ENCODE measurements around the gene RNF223. TPM values are rescaled to one million over a fixed set of nuclear protein-coding genes. Genes with fewer than 3 reads are reported as not detected.

Gene RNF223
- total RNA-seq, 1 donor from 2014 or later, result not detected

- H3K4me1 Mint-ChIP-seq, result no peaks in the 10 kb centered on the region
- H3K9me3 Mint-ChIP-seq, result no peaks in the 10 kb centered on the region
- peak overlapping the region; percentile 38 for H3K4me2 ChIP-seq
- H3K36me3 Mint-ChIP-seq, result peaks cover under 1% of the 10 kb centered on the region
- no peak for DNase-seq (ENCODE audit: low spot score)
- no peak overlapping the region for H3K4me3 ChIP-seq
- TF ChIP-seq EZH2 (IDR thresholded peaks at IDR 0.05), result no peak
- no peak for TF ChIP-seq EZH2phosphoT487 (IDR thresholded peaks at IDR 0.05)
- TF ChIP-seq CTCF (IDR thresholded peaks at IDR 0.05), result no peak
- no peak overlapping the region for H3K27ac ChIP-seq
- H3K4me3 Mint-ChIP-seq, result no peak overlapping the region
- no peaks in the 10 kb centered on the region for H3K36me3 ChIP-seq
- H3K27me3 ChIP-seq, result peaks cover 12% of the 10 kb centered on the region
- H3K79me2 ChIP-seq (ENCODE audit: low read depth), result no peaks in the 10 kb centered on the region
- H4K20me1 ChIP-seq (ENCODE audit: low read depth), result no peaks in the 10 kb centered on the region
- no peak overlapping the region for H3K9ac ChIP-seq
- H3K27me3 Mint-ChIP-seq (ENCODE audit: insufficient read depth, low read depth), result peaks cover 5% of the 10 kb centered on the region
- H2AFZ ChIP-seq (replicated peaks), result no peak overlapping the region
- H3K4me1 ChIP-seq, result peaks cover 7% of the 10 kb centered on the region
- H3K9me3 ChIP-seq (ENCODE audit: low read depth), result no peaks in the 10 kb centered on the region
- peaks cover 10% of the 10 kb centered on the region for H3F3A ChIP-seq (ENCODE audit: low read depth)
- H3K27ac Mint-ChIP-seq, result no peak overlapping the region
Observed at GRCh38 chr1:1081311-1082238, 7.5 kb upstream of the RNF223 start.

DNA sequence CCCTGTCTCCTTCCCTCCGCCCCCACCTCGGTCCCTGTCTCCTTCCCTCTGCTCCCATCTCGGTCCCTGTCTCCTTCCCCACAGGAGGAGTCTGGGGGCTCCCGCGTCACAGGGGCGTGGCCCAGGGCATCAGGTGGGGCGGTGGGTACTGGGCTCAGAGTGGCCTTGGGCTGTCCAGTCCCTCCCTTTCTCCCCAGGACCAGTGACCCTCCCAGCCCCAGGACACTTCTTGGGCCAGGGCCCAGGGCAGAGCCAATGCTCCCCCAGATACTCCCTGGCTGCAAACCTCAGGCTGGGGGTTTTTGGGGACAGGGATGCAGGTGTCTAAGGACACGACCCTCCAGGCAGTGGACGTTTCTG lies 6.8 kb upstream of the RNF223 start:
- no peak for TF ChIP-seq EZH2 (IDR thresholded peaks at IDR 0.05)
- no peak for TF ChIP-seq EZH2phosphoT487 (IDR thresholded peaks at IDR 0.05)
- no peak for TF ChIP-seq CTCF (IDR thresholded peaks at IDR 0.05)
- H3K36me3 ChIP-seq, result no peaks in the 10 kb centered on the region
- H3K27me3 ChIP-seq, result peaks cover 13% of the 10 kb centered on the region
- H3K4me1 ChIP-seq, result peaks cover 7% of the 10 kb centered on the region
- no peak overlapping the region for H3K9ac ChIP-seq
- no peaks in the 10 kb centered on the region for H3K4me1 Mint-ChIP-seq
- H3K79me2 ChIP-seq (ENCODE audit: low read depth), result no peaks in the 10 kb centered on the region
- H4K20me1 ChIP-seq (ENCODE audit: low read depth), result no peaks in the 10 kb centered on the region
- no peak overlapping the region for H3K4me3 ChIP-seq
- H3K9me3 Mint-ChIP-seq, result no peaks in the 10 kb centered on the region
- H3K36me3 Mint-ChIP-seq, result no peaks in the 10 kb centered on the region
- no peaks in the 10 kb centered on the region for H3K9me3 ChIP-seq (ENCODE audit: low read depth)
- no peak overlapping the region for H3K4me3 Mint-ChIP-seq
- no peak overlapping the region for H3K27ac Mint-ChIP-seq
- no peak overlapping the region for H2AFZ ChIP-seq (replicated peaks)
- no peak for DNase-seq (ENCODE audit: low spot score)
- H3K4me2 ChIP-seq, result peak overlapping the region; percentile 38
- H3F3A ChIP-seq (ENCODE audit: low read depth), result peaks cover 10% of the 10 kb centered on the region
- H3K27ac ChIP-seq, result no peak overlapping the region
- H3K27me3 Mint-ChIP-seq (ENCODE audit: insufficient read depth, low read depth), result peaks cover 5% of the 10 kb centered on the region

- Histone ChIP-seq H2AFZ (replicated peaks) (no peak overlapping the region), H3K27ac (no peak overlapping the region), H3F3A (ENCODE audit: low read depth) (peaks cover 10% of the 10 kb centered on the region), H3K36me3 (no peaks in the 10 kb centered on the region), H3K9me3 (ENCODE audit: low read depth) (no peaks in the 10 kb centered on the region), H3K79me2 (ENCODE audit: low read depth) (no peaks in the 10 kb centered on the region), H3K9ac (no peak overlapping the region), H3K27me3 (peaks cover 20% of the 10 kb centered on the region), H3K4me3 (peak overlapping the region; percentile 36), H4K20me1 (ENCODE audit: low read depth) (no peaks in the 10 kb centered on the region), H3K4me2 (peak overlapping the region; percentile 78), H3K4me1 (peaks cover 7% of the 10 kb centered on the region)
- peaks cover 5% of the 10 kb centered on the region for H3K27me3 Mint-ChIP-seq (ENCODE audit: insufficient read depth, low read depth)
- no peak overlapping the region for H3K27ac Mint-ChIP-seq
- DNase-seq (ENCODE audit: low spot score), result peak; percentile 81
- no peak for TF ChIP-seq EZH2phosphoT487 (IDR thresholded peaks at IDR 0.05)
- no peak for TF ChIP-seq CTCF (IDR thresholded peaks at IDR 0.05)
- no peak for TF ChIP-seq EZH2 (IDR thresholded peaks at IDR 0.05)
- H3K9me3 Mint-ChIP-seq, result no peaks in the 10 kb centered on the region
- no peaks in the 10 kb centered on the region for H3K4me1 Mint-ChIP-seq
- peak overlapping the region; percentile 77 for H3K4me3 Mint-ChIP-seq
- H3K36me3 Mint-ChIP-seq, result no peaks in the 10 kb centered on the region
Observed at GRCh38 chr1:1080122-1080757, 6.1 kb upstream of the RNF223 start.

All from neural progenitor cell (in vitro differentiated cells).